KMS-11 (cell line): Measurements from ENCODE around the gene DRGX.

Experiments used
- H2AFZ ChIP-seq: fragments of 200-600 bp; sonication (generic); 2 replicates; pipeline ENCODE4 v1.6.1; 2016; ENCODE audit warnings: antibody characterized with exemption, mixed run types, low read depth
- H3K27ac ChIP-seq: fragments of 200-600 bp; sonication (generic); 2 replicates; pipeline ENCODE4 v1.6.1; 2016; ENCODE audit warnings: mild to moderate bottlenecking, mixed run types
- H3K27me3 ChIP-seq: fragments of 200-600 bp; sonication (generic); 2 replicates; pipeline ENCODE4 v1.6.1; 2017; ENCODE audit warnings: mild to moderate bottlenecking, low read depth, mixed run types, moderate library complexity; ENCODE audit not compliant: insufficient read depth
- H3K36me3 ChIP-seq: fragments of 200-600 bp; sonication (generic); 2 replicates; pipeline ENCODE4 v1.6.1; 2017; ENCODE audit warnings: mild to moderate bottlenecking, mixed run types; ENCODE audit not compliant: insufficient read depth
- H3K4me1 ChIP-seq: fragments of 200-600 bp; sonication (generic); 2 replicates; pipeline ENCODE4 v1.6.1; 2016; ENCODE audit warnings: mild to moderate bottlenecking, low read depth, mixed run types; ENCODE audit not compliant: poor library complexity, severe bottlenecking
- H3K4me2 ChIP-seq: fragments of 200-600 bp; sonication (generic); 2 replicates; pipeline ENCODE4 v1.7.0; 2016; ENCODE audit warnings: mild to moderate bottlenecking, mixed run types
- H3K4me3 ChIP-seq: fragments of 200-600 bp; sonication (generic); IDR thresholded peaks from 2 replicates; pipeline ENCODE4 v1.6.1; 2017; ENCODE audit warnings: low read depth, low read length, mixed read lengths; ENCODE audit not compliant: insufficient read depth
- H3K79me2 ChIP-seq: fragments of 200-600 bp; sonication (generic); 2 replicates; pipeline ENCODE4 v1.6.1; 2016; ENCODE audit warnings: low read depth, mixed run types; ENCODE audit not compliant: insufficient read depth
- H3K9ac ChIP-seq: fragments of 200-600 bp; sonication (generic); 2 replicates; pipeline ENCODE4 v1.6.1; 2016; ENCODE audit warnings: mild to moderate bottlenecking, mixed run types
- H4K20me1 ChIP-seq: fragments of 200-600 bp; sonication (generic); 2 replicates; pipeline ENCODE4 v1.6.1; 2016; ENCODE audit warnings: mild to moderate bottlenecking, mixed run types; ENCODE audit not compliant: insufficient read depth
- CTCF ChIP-seq: fragments of 200-600 bp; sonication (generic); conservative IDR thresholded peaks from 2 replicates; pipeline ENCODE4 v1.6.1; 2017; ENCODE audit warnings: low read depth, mild to moderate bottlenecking, antibody characterized with exemption, low read length, moderate library complexity, mixed read lengths

The DRGX gene

GRCh38 chr10:49389361-49389933 lies 6.4 kb downstream of the DRGX start:
- no peaks in the 10 kb centered on the region for H3K4me1 ChIP-seq
- no peaks in the 10 kb centered on the region for H3K79me2 ChIP-seq
- no peak overlapping the region for H3K9ac ChIP-seq
- H3K4me2 ChIP-seq = no peak overlapping the region
- no peaks in the 10 kb centered on the region for H4K20me1 ChIP-seq
- H3K27ac ChIP-seq = no peak overlapping the region
- no peak overlapping the region for H3K4me3 ChIP-seq
- H2AFZ ChIP-seq = no peak overlapping the region
- no peak for TF ChIP-seq CTCF
- no peaks in the 10 kb centered on the region for H3K27me3 ChIP-seq
- H3K36me3 ChIP-seq = no peaks in the 10 kb centered on the region

- Histone ChIP-seq H2AFZ (no peak overlapping the region), H3K27me3 (no peaks in the 10 kb centered on the region), H3K9ac (no peak overlapping the region), H3K36me3 (no peaks in the 10 kb centered on the region), H3K27ac (no peak overlapping the region), H3K4me3 (no peak overlapping the region), H4K20me1 (no peaks in the 10 kb centered on the region), H3K4me2 (no peak overlapping the region), H3K4me1 (no peaks in the 10 kb centered on the region), H3K79me2 (no peaks in the 10 kb centered on the region)
- no peak for TF ChIP-seq CTCF
These were observed 7.7 kb downstream of the DRGX start for GRCh38 chr10:49388161-49388560.

GRCh38 chr10:49387071-49387470 lies 8.8 kb downstream of the DRGX start:
- TF ChIP-seq CTCF = no peak
- Histone ChIP-seq H3K4me1 (no peaks in the 10 kb centered on the region), H3K4me3 (no peak overlapping the region), H3K79me2 (no peaks in the 10 kb centered on the region), H3K27me3 (no peaks in the 10 kb centered on the region), H3K36me3 (no peaks in the 10 kb centered on the region), H3K27ac (no peak overlapping the region), H2AFZ (no peak overlapping the region), H3K9ac (no peak overlapping the region), H4K20me1 (no peaks in the 10 kb centered on the region), H3K4me2 (no peak overlapping the region)

- no peaks in the 10 kb centered on the region for H3K36me3 ChIP-seq
- no peak overlapping the region for H3K4me2 ChIP-seq
- H3K79me2 ChIP-seq = no peaks in the 10 kb centered on the region
- H4K20me1 ChIP-seq = no peaks in the 10 kb centered on the region
- no peak overlapping the region for H2AFZ ChIP-seq
- TF ChIP-seq CTCF = no peak
- H3K9ac ChIP-seq = no peak overlapping the region
- no peak overlapping the region for H3K4me3 ChIP-seq
- H3K27me3 ChIP-seq = no peaks in the 10 kb centered on the region
- H3K4me1 ChIP-seq = no peaks in the 10 kb centered on the region
- H3K27ac ChIP-seq = no peak overlapping the region
These were observed 9.7 kb downstream of the DRGX start for GRCh38 chr10:49385939-49386922.
